Measurements from ENCODE around the gene COQ6.
"Not testable (repeated sequence)": the region's sequence is repeated elsewhere in the genome, so short reads cannot be mapped to it uniquely, and the experiment has no call there.

Gene COQ6

DNA sequence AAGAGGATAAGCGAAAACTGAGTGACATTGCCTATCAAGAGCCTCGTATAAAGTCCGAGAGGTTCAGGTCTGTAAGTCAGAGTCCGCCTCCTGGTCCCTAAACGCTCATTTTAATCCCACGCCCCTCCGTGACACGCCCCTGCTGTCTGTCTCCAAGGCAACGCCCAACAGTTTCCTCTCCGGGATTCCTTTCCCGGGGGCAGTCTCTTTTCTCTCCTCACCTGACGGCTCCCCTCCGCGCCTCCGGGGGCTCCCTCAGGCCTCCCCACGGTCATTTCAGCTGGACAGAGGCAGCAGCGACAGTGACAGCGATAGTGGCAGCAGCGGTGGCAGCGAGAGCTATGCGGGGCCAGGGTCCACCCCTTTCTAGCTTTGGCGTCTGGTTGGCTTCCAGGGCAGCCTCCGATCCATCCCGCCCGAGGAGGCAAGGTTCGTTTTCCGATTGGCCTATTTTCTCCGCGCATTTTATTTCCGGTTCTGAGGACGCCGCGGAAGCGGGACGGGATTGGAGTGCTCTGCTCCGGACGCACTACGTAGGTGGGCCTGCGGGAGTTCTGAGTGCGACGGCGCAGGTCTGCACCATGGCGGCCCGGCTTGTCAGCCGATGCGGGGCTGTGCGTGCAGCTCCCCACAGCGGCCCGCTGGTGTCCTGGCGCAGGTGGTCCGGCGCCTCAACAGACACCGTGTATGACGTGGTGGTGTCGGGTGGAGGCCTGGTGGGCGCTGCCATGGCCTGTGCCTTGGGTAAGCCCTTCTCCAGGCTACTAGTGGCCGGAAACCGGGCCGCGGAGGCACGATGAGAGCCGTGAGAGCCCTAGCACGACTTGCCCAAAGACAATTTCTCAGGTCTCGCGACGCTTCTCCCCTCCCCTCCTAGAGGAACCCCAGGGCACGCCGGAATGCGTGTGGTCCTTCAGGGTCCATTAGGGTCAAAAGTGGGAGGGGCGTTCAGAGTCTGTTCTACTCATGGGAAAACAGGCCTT is at the start of gene COQ6, which contains the start of gene FAM161B:
Gene COQ6 (plus strand): TSS at position 551 of the 983 bp plus-strand sequence. CDS start 31 bp downstream, at position 582.
Gene FAM161B (minus strand): TSS at position 343 of the 983 bp plus-strand sequence. CDS start 68 bp downstream, at position 275.
- peak; percentile 91 for DNase-seq (ENCODE audit: low spot score)

- no peak for DNase-seq (ENCODE audit: low spot score)
Observed at GRCh38 chr14:73903028-73903427, 47.1 kb upstream of the COQ6 start.

DNA sequence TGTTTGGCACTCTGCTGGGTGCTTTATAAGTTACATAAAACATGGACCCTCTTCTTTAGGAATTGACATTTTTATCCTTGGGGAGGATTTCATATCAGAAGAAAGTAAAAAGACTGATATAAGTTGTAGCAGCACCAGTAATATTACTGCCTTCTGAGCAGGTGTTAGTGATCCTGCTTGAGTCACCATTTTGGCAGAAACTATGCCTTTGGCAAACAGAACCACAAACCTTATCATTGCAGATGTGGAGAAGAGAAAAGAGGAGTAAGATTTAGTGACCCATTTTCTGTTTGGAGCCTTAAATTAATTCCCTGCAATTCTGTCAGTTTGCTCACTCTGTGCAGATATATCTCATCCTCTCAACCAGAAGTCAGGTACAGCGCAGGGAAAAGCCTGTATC is 40.4 kb upstream of the COQ6 start:
- no peak for DNase-seq (ENCODE audit: low spot score)

DNA sequence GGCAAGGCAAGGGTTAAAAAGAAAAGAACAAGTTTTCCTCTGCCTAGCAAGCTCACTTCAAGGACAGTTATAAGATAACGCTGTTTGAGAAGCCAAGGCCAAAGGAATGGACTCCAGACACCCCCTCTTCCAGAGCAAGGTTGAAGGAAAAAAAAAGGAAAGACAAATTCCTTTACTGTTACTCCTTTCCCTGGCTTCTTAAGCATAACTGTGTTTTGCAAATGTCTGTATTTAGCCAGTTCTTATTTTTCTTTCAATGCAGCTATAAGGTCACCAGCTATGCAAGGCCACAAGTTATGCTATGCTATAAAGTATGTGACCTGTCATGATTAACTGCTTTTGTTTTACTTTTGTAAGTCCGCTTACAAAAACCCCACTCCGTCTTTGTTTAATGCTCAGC is 36.8 kb upstream of the COQ6 start:
- no peak for DNase-seq (ENCODE audit: low spot score)

GRCh38 chr14:73916324-73916723 is 33.8 kb upstream of the COQ6 start:
- no peak for DNase-seq (ENCODE audit: low spot score)

GRCh38 chr14:73919457-73919856 is 30.6 kb upstream of the COQ6 start:
- not testable (repeated sequence) for DNase-seq (ENCODE audit: low spot score)

GRCh38 chr14:73924337-73924736 is 25.8 kb upstream of the COQ6 start:
- no peak for DNase-seq (ENCODE audit: low spot score)

DNA sequence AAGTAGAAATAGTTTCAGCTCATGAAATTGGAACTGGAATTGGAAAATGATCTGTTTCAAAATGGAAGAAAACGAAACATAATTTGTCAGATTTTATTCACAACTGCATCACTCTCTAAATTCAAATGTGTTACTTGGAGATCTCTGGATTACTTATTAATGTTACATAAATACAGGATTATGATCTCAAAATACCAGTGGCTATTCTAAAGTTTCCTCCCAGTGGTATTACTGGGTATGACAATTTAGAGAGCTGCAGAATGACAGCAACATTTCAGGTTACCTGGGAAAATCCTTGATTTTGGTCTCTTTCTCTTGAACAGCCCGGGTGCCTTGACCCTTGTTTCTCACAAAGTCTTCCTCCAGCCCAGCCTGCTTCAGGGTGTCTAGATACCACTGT is 14.4 kb upstream of the COQ6 start:
- no peak for DNase-seq (ENCODE audit: low spot score)

- DNase-seq (ENCODE audit: low spot score) = no peak
Observed at GRCh38 chr14:73936548-73936947, 13.6 kb upstream of the COQ6 start.

- no peak for DNase-seq (ENCODE audit: low spot score)
Observed at GRCh38 chr14:73937012-73937411, 13.1 kb upstream of the COQ6 start.

DNA sequence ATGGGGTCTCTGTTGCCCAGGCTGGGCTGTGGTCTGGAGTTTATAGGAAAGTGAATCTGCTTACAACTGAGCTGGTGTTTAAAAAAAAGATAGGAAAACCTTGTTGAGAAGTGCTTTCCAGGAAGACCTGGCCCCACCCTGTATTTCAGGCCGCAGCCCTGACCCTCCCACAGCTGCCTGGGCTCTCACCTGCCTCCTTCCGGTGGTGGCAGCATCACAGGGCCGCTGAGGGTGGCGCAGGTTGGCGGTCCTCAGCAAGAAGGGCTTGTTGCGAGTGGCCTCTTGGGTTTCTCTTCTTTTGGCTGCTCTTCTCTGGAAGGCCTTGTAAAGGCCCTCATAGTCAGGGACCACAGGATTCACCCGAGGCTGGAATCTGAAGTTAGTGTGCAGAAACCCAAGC is 7.9 kb upstream of the COQ6 start:
- DNase-seq (ENCODE audit: low spot score) = no peak

DNA sequence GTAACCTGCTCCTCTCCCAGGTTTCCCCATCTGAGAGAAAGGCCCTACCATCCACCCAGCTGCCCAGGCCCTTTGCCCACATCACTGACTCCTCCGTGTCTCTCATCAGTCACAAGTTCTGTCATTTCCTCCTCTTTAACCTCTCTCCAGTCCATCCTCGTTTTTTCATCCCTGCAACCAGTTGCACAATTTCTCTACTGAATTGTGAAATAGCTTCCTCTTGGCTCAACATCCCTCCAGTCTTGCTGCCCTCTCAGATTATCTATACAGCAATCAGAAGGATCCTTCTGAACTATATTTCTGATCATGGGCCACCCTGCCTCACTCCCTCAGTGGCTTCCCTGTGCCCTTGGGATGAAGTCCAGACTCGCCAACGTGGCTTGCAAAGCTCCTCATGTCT is 7.0 kb upstream of the COQ6 start:
- DNase-seq (ENCODE audit: low spot score) = no peak

DNA sequence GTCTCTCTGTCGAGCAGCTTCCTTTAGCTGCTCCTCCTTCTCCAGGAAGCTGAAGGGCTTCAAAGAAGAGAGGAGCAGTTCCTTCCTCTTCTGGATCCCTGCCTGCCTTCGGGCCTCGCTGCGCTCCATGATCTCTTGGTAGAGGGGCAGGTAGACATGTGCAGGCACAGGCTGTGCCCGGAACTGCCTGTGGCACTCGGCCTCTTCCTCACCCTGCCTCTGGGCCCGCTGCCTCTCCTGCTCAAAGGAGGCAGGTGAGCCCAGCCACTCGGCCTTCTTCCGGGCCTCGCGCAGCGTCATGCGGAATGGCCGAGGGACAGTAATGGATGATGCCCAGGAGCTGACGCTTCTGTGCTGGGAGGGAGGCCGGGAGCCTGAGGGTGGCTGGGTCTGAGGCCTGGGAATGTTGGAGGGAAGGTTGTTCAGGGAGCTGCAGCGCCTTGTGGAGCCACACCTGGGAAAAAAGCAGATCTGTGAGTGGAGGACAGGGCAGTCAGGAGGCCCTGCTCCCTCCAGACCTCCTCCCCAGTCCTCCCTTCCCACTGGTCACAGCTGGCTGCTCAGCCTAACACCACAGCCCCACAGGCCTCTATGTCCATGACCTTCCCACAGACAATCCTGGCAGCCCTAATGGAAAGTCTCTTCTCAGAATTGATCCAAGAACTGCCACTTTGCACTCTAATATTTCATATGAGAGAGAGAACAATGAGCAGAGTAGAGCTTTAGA is 5.5 kb upstream of the COQ6 start:
- DNase-seq (ENCODE audit: low spot score) = no peak

DNA sequence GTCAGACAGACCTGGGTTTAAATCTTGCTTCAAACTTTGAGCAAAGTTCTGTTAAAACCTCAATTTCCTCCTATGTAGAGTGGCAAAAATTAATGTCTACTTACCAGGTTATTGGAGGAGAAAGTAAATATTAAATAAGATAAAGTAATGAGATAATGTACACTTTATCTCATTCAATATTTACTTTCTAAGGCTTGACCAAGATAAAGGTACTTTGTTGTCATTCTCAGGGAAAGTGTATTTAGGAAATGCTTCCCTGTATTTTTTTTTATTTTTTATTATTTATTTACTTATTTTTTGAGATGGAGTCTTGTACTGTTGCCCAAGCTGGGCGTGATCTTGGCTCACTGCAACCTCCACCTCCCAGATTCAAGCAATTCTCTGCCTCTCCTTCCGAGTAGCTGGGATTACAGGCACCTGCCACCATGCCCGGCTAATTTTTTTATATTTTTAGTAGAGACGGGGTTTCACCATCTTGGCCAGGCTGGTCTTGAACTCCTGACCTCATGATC is 4.9 kb upstream of the COQ6 start:
- no peak for DNase-seq (ENCODE audit: low spot score)

GRCh38 chr14:73953731-73954130 is 3.6 kb downstream of the COQ6 start:
- DNase-seq (ENCODE audit: low spot score) = no peak

DNA sequence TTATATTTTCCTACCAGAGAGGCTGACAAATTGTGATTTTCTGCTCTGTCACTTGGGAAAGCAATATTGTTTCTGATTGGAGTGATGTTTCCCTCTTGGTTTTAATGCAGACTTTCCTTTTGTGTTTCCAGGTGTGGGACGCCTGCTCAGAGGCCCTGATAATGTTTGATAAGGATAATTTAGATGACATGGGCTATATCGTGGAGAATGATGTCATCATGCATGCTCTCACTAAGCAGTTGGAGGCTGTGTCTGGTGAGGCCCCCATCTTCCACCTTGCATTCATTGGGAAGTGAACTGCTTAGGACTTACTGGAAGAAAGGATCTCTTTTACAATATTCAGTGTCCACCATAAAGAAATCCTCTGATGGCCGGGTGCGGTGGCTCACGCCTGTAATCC is 5.6 kb downstream of the COQ6 start:
- no peak for DNase-seq (ENCODE audit: low spot score)

DNA sequence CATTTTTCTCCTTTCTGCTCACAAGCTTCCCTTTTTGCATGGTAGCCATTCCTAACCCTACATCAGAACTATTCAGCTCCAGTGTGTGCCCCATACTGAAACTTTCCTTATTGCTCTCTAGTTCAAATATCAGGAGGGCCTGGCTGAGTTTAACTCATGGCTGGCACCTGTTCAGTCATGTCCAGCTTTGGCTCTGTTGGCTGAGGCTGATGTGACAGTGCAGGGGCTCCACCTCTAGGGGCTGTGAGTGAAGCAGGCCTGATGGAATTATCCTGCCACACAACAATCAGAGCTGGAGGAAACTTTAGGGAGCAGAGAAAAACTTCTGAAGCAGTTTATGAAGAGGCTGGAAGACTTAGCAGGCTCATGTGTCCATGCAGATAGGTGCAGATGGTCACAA is 8.5 kb downstream of the COQ6 start:
- no peak for DNase-seq (ENCODE audit: low spot score)

GRCh38 chr14:73961192-73961591 is 11.1 kb downstream of the COQ6 start:
- no peak for DNase-seq (ENCODE audit: low spot score)

DNA sequence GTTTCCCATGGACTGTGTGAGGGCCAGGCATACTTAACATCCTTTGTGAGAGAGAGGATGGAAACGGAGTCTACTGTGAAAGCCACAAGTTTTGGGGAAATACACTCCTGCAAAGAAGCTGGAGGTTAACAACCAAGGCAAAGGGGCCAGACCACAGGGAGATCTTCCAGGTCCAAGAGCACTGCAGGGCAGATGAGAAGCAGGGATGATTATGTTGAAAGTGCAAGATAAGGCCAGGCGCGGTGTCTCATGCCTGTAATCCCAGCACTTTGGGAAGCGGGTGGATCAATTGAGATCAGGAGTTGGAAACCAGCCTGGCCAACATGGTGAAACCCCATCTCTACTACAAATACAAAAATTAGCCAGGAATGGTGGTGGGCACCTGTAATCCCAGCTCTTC is 15.1 kb downstream of the COQ6 start:
- DNase-seq (ENCODE audit: low spot score) = no peak

GRCh38 chr14:73968885-73969284 is 18.8 kb downstream of the COQ6 start:
- DNase-seq (ENCODE audit: low spot score) = no peak

GRCh38 chr14:73973497-73973896 is 23.4 kb downstream of the COQ6 start:
- no peak for DNase-seq (ENCODE audit: low spot score)

GRCh38 chr14:73976125-73976524 is 26.0 kb downstream of the COQ6 start:
- DNase-seq (ENCODE audit: low spot score) = no peak

- DNase-seq (ENCODE audit: low spot score) = no peak
Observed at GRCh38 chr14:73977896-73978295, 27.8 kb downstream of the COQ6 start.
